HG03565 (cell line): ENCODE results near the gene TMEM154.

ENCODE experiments used
- ATAC-seq: cut with Tn5 transposase; IDR thresholded peaks from one replicate; pipeline ENCODE4 v1.9.1; 2021; ENCODE audit warnings: mild to moderate bottlenecking, moderate library complexity; ENCODE audit not compliant: unreplicated experiment

The TMEM154 gene

GRCh38 chr4:152696764-152697261 is 17.0 kb upstream of the TMEM154 start:
- ATAC-seq, result peak; percentile 97

- ATAC-seq, result no peak
Observed at GRCh38 chr4:152693871-152694270, 14.1 kb upstream of the TMEM154 start.

DNA sequence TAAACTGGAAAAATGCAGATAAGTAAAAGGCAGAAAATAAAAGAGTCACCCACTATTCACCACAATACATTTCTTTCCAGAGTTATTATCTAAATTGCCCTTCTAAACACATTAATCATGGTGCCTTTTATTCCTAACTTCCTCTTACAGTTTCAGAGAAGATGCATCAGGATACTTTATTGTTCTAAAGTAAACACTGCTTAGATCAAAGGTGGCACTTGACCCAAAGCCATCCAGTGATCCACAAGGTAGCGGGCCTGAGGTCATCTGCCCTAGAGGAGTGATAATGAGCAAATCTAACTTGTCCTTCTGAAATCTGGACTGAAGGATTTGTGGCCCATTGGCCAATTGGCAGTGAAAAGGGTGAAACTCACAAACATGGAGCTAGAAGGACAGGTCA is 12.0 kb upstream of the TMEM154 start:
- no peak for ATAC-seq

- no peak for ATAC-seq
Observed at GRCh38 chr4:152690706-152691651, 11.2 kb upstream of the TMEM154 start.

- no peak for ATAC-seq
Observed at GRCh38 chr4:152689615-152690501, 10.1 kb upstream of the TMEM154 start.

- ATAC-seq, result no peak
Observed at GRCh38 chr4:152687974-152688599, 8.3 kb upstream of the TMEM154 start.

- no peak for ATAC-seq
Observed at GRCh38 chr4:152686452-152687013, 6.7 kb upstream of the TMEM154 start.

DNA sequence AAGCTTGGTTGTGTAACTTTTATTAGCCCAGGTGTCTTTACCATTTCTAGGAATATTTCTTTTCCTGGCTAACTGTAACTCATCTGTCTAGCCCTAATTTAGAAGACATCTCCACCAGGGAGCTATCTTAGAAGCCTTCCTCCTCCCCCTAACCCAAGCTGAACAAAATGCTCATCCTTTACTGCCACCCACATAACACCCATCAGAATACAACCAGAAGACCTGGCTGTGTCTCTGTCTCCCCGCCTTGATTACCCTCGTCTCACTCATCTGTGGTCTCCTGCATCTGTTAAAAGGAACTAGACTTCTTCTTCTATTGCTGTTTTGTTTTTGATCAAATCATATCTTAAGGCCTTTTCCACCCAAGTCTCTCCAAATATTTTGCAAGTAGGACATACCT is 4.8 kb upstream of the TMEM154 start:
- ATAC-seq, result no peak

DNA sequence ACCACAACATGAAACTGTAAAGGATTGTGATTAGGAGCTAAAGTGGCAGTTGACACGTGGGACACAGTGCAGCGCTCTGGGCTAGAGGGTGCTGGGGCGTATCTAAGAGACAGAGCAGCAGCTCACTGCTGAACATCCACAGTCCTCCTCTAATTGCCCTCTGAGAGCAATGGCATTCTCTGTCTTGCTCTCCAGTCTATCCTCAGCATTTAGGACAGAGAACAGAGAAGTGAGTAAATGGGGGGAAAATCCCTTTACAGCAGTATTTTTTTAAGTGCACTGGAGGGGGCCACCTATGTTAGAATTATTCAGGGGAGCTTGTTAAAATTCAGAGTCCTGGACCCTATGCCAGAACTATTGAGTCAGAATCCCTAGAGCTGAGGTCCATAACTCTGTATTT is 4.2 kb upstream of the TMEM154 start:
- no peak for ATAC-seq

GRCh38 chr4:152682143-152682941 is 2.5 kb upstream of the TMEM154 start:
- no peak for ATAC-seq

DNA sequence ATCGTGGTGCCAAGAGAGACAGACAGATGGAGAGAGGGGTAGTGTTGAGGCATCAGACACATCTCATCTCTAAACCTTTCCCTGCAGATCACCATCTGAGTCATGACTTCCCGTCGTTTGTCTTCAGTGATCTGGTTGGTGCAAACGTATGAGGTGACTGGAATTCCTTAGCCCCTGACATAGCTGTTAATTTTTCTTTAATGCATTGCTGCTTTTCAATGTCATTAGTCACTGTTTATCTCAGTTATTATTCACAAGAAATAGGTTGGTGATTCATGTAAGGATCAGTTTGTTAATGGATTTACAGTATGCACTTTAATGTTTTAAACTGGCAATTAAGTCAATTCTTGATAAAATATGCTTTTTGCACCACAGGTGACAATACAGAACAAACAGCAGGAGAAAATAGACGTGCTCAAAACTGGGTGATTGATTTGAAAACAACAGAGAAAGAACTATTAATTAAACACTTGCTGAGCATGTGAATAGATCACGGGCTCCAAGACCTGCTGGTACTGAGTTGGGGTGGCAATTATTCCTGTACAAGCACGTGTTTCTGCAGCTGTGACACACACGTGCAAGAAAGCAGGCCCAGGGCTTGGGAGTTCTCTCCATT is 1.3 kb upstream of the TMEM154 start:
- ATAC-seq, result no peak

DNA sequence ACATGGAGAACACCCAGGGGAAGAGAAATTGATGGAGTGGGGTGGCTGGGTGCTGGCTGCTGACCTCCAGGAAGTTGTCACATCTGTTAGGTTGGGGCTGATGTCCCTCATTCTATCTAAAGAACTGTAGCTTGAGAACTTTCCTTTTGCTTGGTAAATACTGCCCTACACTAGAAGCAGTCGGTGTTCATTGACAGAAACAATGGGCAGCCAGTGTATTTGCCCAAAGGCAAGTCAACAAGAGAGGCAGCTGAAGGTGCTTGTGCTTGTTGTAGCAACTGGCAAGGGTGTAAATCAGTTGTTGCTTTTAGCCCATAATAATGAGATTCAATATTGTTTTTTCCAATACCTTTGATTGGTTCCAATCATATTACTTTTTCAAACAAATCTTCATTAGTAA is 956 bp downstream of the TMEM154 start:
- no peak for ATAC-seq

GRCh38 chr4:152677117-152677516 is 2.7 kb downstream of the TMEM154 start:
- no peak for ATAC-seq

- ATAC-seq, result no peak
Observed at GRCh38 chr4:152676052-152676854, 3.5 kb downstream of the TMEM154 start.

DNA sequence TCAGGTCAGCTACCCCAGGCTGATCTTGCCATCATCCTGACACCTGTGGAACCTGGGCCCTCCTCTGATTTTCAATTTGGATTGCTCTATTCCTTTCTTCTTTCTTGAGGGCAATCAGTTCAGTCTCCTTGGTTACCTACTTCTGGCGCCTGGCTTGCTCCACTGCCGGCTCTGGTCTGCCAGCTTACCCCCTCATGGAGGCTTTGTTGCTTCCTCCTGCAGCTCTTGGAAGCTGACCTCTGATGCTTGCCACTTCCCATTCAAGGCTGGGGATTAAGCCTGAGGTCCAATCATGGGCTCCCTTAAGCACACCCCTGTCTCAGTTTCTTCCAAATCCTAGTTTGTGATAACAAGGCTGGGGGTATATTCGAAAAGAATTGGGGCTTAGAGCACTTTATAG is 5.4 kb downstream of the TMEM154 start:
- no peak for ATAC-seq

- no peak for ATAC-seq
Observed at GRCh38 chr4:152673489-152673888, 6.3 kb downstream of the TMEM154 start.

GRCh38 chr4:152672206-152673092 is 7.3 kb downstream of the TMEM154 start:
- ATAC-seq, result no peak
